SK-N-SH treated with all-trans-retinoic acid at 6 μM for 48 hours (cell line): ENCODE results near the gene SLC4A7.

Source experiments
- ATAC-seq: fragments of 200-7000 bp; cut with Tn5 transposase; 3 replicates; pipeline ENCODE4 v1.9.1; 2020; ENCODE audit warnings: mild to moderate bottlenecking, moderate library complexity
- ARNTL ChIP-seq: fragments of 450-650 bp; formaldehyde crosslinking; IDR thresholded peaks from 2 replicates; pipeline ENCODE4 v1.5.0; 2020; ENCODE audit warnings: low read depth, mild to moderate bottlenecking, moderate library complexity, borderline replicate concordance
- CSDC2 ChIP-seq: fragments of 250-450 bp; sonication (Bioruptor Pico); IDR thresholded peaks from 2 replicates; pipeline ENCODE4 v1.5.0; 2020; ENCODE audit warnings: mild to moderate bottlenecking, moderate library complexity
- ESRRG ChIP-seq: fragments of 250-450 bp; sonication (Bioruptor Pico); IDR thresholded peaks from 2 replicates; pipeline ENCODE4 v1.6.1; 2021; ENCODE audit warnings: mild to moderate bottlenecking
- GLIS3 ChIP-seq: fragments of 250-450 bp; sonication (Bioruptor Pico); IDR thresholded peaks from 2 replicates; pipeline ENCODE4 v1.5.0; 2020; ENCODE audit warnings: mild to moderate bottlenecking, moderate library complexity
- ISL1 ChIP-seq: fragments of 250-450 bp; sonication (Bioruptor Pico); IDR thresholded peaks from 2 replicates; pipeline ENCODE4 v2.1.2; 2022; ENCODE audit warnings: mild to moderate bottlenecking, moderate library complexity
- PATZ1 ChIP-seq: fragments of 250-450 bp; sonication (Bioruptor Pico); IDR thresholded peaks from 2 replicates; pipeline ENCODE4 v1.8.0; 2020; ENCODE audit warnings: mild to moderate bottlenecking, moderate library complexity, borderline replicate concordance
- POU6F1 ChIP-seq: fragments of 250-450 bp; sonication (Bioruptor Pico); IDR thresholded peaks from 2 replicates; pipeline ENCODE4 v1.8.0; 2021; ENCODE audit warnings: low read depth, mild to moderate bottlenecking, moderate library complexity, borderline replicate concordance
- PPARA ChIP-seq: fragments of 250-450 bp; sonication (Bioruptor Pico); IDR thresholded peaks from 2 replicates; pipeline ENCODE4 v1.5.0; 2020; ENCODE audit warnings: mild to moderate bottlenecking, borderline replicate concordance
- SNAI2 ChIP-seq: fragments of 250-450 bp; sonication (Bioruptor Pico); IDR thresholded peaks from 2 replicates; pipeline ENCODE4 v1.5.0; 2020; ENCODE audit warnings: mild to moderate bottlenecking, moderate library complexity
- TCF4 ChIP-seq: fragments of 250-450 bp; sonication (Bioruptor Pico); IDR thresholded peaks from 2 replicates; pipeline ENCODE4 v1.8.0; 2021; ENCODE audit warnings: mild to moderate bottlenecking, moderate library complexity, borderline replicate concordance
- TOX ChIP-seq: fragments of 250-450 bp; sonication (Bioruptor Pico); IDR thresholded peaks from 2 replicates; pipeline ENCODE4 v1.8.0; 2021; ENCODE audit warnings: mild to moderate bottlenecking, moderate library complexity, borderline replicate concordance
- TSHZ2 ChIP-seq: fragments of 250-450 bp; sonication (Bioruptor Pico); IDR thresholded peaks from 2 replicates; pipeline ENCODE4 v1.5.0; 2020; ENCODE audit warnings: mild to moderate bottlenecking, moderate library complexity
- ZC3H10 ChIP-seq: fragments of 250-450 bp; sonication (Bioruptor Pico); IDR thresholded peaks from 2 replicates; pipeline ENCODE4 v1.5.1; 2021; ENCODE audit warnings: mild to moderate bottlenecking, moderate library complexity
- ZFP3 ChIP-seq: fragments of 250-450 bp; sonication (Bioruptor Pico); IDR thresholded peaks from 2 replicates; pipeline ENCODE4 v1.5.0; 2020; ENCODE audit warnings: mild to moderate bottlenecking, moderate library complexity
- ZFP30 ChIP-seq: fragments of 450-650 bp; formaldehyde crosslinking; IDR thresholded peaks from 2 replicates; pipeline ENCODE4 v1.5.0; 2022; ENCODE audit warnings: mild to moderate bottlenecking, moderate library complexity
- ZNF565 ChIP-seq: fragments of 450-650 bp; formaldehyde crosslinking; conservative IDR thresholded peaks from 2 replicates; pipeline ENCODE4 v1.5.0; 2020; ENCODE audit warnings: low read depth, mild to moderate bottlenecking, moderate library complexity
- ZNF70 ChIP-seq: fragments of 450-650 bp; formaldehyde crosslinking; IDR thresholded peaks from 2 replicates; pipeline ENCODE4 v1.5.0; 2020; ENCODE audit warnings: mild to moderate bottlenecking, moderate library complexity
- ZNF8 ChIP-seq: fragments of 450-650 bp; formaldehyde crosslinking; IDR thresholded peaks from 2 replicates; pipeline ENCODE4 v1.5.0; 2020; ENCODE audit warnings: mild to moderate bottlenecking, moderate library complexity
- TF ChIP-seq, protein P1 (sequence below): fragments of 250-450 bp; sonication (Bioruptor Pico); IDR thresholded peaks from 2 replicates; pipeline ENCODE4 v1.5.1; 2021; ENCODE audit warnings: mild to moderate bottlenecking, moderate library complexity

The SLC4A7 gene

DNA sequence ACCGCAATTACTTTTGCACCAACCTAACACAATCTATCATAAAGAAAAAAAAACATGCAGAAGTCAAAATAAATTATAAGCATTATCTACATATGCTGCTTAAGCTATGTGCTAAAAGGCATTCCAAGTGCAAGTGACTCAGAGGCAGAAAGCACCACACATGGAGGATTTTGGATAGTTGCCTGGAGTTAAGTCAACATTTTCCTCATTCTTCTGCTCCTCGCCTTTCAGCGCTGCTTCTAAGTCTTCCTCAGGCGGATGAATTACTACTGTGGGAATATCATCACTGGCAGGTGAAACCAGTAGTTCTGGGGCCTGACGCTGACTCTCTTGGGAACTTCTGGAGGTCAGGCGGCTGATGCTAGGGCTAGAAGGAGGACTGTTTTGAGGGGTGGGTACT is 53.1 kb downstream of the SLC4A7 start:
- peak; percentile 99 for ATAC-seq
- TF ChIP-seq PATZ1 (CRISPR knock-in tag) (peak; percentile 74; the same call in 1 of the 2 replicates), TOX (CRISPR knock-in tag) (peak; percentile 60), ISL1 (peak; percentile 99), ARNTL (CRISPR knock-in tag) (no peak), ZNF8 (CRISPR knock-in tag) (no peak), GLIS3 (CRISPR knock-in tag) (0 out of 2 replicates have a peak, but pooled peaks have one; percentile 58), CSDC2 (CRISPR knock-in tag) (0 out of 2 replicates have a peak, but pooled peaks have one; percentile 65)

GRCh38 chr3:27429909-27430308 is 54.3 kb downstream of the SLC4A7 start:
- no peak for TF ChIP-seq ISL1
- no peak for TF ChIP-seq POU6F1 (CRISPR knock-in tag)
- no peak for TF ChIP-seq ARNTL (CRISPR knock-in tag)
- TF ChIP-seq PATZ1 (CRISPR knock-in tag) = no peak
- no peak for TF ChIP-seq ZNF565
- no peak for TF ChIP-seq TOX (CRISPR knock-in tag)
- no peak for TF ChIP-seq PPARA
- ATAC-seq = no peak

- ATAC-seq = no peak
- TF ChIP-seq TSHZ2 (CRISPR knock-in tag) (no peak), SNAI2 (CRISPR knock-in tag) (no peak), ARNTL (CRISPR knock-in tag) (no peak)
- TF ChIP-seq, all 23 proteins: peak for 0
These were observed 55.7 kb downstream of the SLC4A7 start for GRCh38 chr3:27428446-27428845.

DNA sequence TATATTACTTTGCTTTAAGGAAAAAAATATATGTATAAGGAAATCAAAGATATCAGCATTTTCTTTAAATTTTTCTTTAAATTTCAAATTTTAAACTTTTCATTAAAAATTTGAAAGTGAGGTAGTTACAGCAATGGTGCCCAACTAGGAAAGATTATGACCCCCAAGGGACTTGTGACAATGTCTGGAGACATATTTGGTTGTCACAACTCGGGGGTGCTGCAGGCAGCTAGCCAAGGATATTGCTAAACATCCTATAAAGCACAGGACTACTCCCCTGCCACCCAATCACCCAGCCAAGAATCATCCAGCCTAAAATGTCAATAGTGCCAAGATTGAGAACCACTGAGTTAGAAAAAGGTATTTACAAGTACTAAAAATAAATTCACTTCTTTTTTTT is 57.3 kb downstream of the SLC4A7 start:
- TF ChIP-seq SNAI2 (CRISPR knock-in tag) = no peak
- TF ChIP-seq ESRRG = no peak
- no peak for TF ChIP-seq ZFP3 (CRISPR knock-in tag)
- no peak for TF ChIP-seq CSDC2 (CRISPR knock-in tag)
- TF ChIP-seq TSHZ2 (CRISPR knock-in tag) = no peak
- no peak for TF ChIP-seq ZC3H10 (CRISPR knock-in tag)
- TF ChIP-seq ZNF70 (CRISPR knock-in tag) = no peak
- no peak for TF ChIP-seq POU6F1 (CRISPR knock-in tag)
- TF ChIP-seq ZNF8 (CRISPR knock-in tag) = no peak
- TF ChIP-seq, protein P1, sequence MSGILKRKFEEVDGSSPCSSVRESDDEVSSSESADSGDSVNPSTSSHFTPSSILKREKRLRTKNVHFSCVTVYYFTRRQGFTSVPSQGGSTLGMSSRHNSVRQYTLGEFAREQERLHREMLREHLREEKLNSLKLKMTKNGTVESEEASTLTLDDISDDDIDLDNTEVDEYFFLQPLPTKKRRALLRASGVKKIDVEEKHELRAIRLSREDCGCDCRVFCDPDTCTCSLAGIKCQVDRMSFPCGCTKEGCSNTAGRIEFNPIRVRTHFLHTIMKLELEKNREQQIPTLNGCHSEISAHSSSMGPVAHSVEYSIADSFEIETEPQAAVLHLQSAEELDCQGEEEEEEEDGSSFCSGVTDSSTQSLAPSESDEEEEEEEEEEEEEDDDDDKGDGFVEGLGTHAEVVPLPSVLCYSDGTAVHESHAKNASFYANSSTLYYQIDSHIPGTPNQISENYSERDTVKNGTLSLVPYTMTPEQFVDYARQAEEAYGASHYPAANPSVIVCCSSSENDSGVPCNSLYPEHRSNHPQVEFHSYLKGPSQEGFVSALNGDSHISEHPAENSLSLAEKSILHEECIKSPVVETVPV (CRISPR knock-in tag) = no peak
- no peak for TF ChIP-seq TCF4 (CRISPR knock-in tag)
- TF ChIP-seq ZNF565 = no peak
- TF ChIP-seq ZFP30 (CRISPR knock-in tag) = no peak
- no peak for ATAC-seq
